Sigmoid colon (tissue), 7 donors: ENCODE measurements around the gene TBC1D23. TPM values are rescaled to one million over a fixed set of nuclear protein-coding genes. Genes with fewer than 3 reads are reported as not detected.

Source experiments
- DNase-seq: peaks from one replicate; pipeline ENCODE4 v3.0.0-alpha.2; 2019
- H3K27ac ChIP-seq, 4 donors: fragments of 200-600 bp; sonication (generic); one replicate each; pipeline ENCODE4 v1.5.1; 2016 to 2019; ENCODE audit warnings: mild to moderate bottlenecking in 1 of 4
- H3K27me3 ChIP-seq, 3 donors: fragments of 200-600 bp; sonication (generic); one replicate each; pipeline ENCODE4 v1.5.1; 2019; ENCODE audit warnings: mild to moderate bottlenecking in 1 of 3
- H3K36me3 ChIP-seq, 4 donors: fragments of 200-600 bp; sonication (generic); one replicate each; pipeline ENCODE4 v1.5.1; 2016 to 2019
- H3K4me1 ChIP-seq, 4 donors: fragments of 200-600 bp; sonication (generic); one replicate each; pipeline ENCODE4 v1.5.1; 2017 to 2019
- H3K4me3 ChIP-seq, 4 donors: fragments of 200-600 bp; sonication (generic); one replicate each; pipeline ENCODE4 v1.5.1; 2017 to 2019; ENCODE audit warnings: mild to moderate bottlenecking in 2 of 4, moderate library complexity in 1 of 4
- H3K9me3 ChIP-seq, 4 donors: fragments of 200-600 bp in 3 of 4; sonication (generic) in 3 of 4; one replicate each; pipeline versions ENCODE4 v1.5.1 to v1.6.1; 2013 to 2019
- EP300 ChIP-seq, 4 donors: sonication (generic); formaldehyde crosslinking; IDR thresholded peaks; one replicate each; pipeline ENCODE4 v1.6.1; 2017; ENCODE audit warnings: antibody characterized with exemption in 4 of 4
- POLR2A ChIP-seq, 2 donors: fragments of 450-650 bp; IDR thresholded peaks; one replicate each; pipeline ENCODE4 v1.6.1; 2016; ENCODE audit warnings: antibody characterized with exemption in 2 of 2, mild to moderate bottlenecking in 2 of 2, moderate library complexity in 2 of 2
- POLR2AphosphoS5 ChIP-seq, 4 donors: sonication (generic); formaldehyde crosslinking; IDR thresholded peaks; one replicate each; pipeline ENCODE4 v1.6.1; 2017; ENCODE audit warnings: antibody characterized with exemption in 4 of 4
- WGBS, 2 donors: extraction: QIAGEN DNeasy Blood & Tissue Kit; methylation state at CpG; one replicate each; pipeline ENCODE4 v1.1.7; 2013; 5-methylcytosine and 5-hydroxymethylcytosine counted together
- intact Hi-C: fragments of 100-400 bp; cut with DNase I; formaldehyde crosslinking; loops from one replicate; pipeline ENCODE4 v1.15.1; 2023
- polyA plus RNA-seq, 3 donors: library from polyadenylated mRNA; stranded (reverse); fragments of 200-250 nt; gene quantifications; one replicate each; pipeline ENCODE4 v1.2.3, GENCODE V29; 2013
- total RNA-seq, 4 donors: library from RNA; depleted of rRNA; stranded (reverse); fragments of >200 nt; gene quantifications; one replicate each; pipeline ENCODE4 v1.1.0, GENCODE V29; 2016
- TF ChIP-seq, protein P1 (sequence below), 4 experiments: fragments of 450-650 bp in 3 of 4; fragments of 200-600 bp in 1 of 4; IDR thresholded peaks; one replicate each; pipeline ENCODE4 v1.5.1; 2016 to 2019; ENCODE audit warnings: antibody characterized with exemption in 4 of 4, mild to moderate bottlenecking in 3 of 4, moderate library complexity in 2 of 4
- donor health status: healthy with polysubstance abuse.
- donor health status: Bipolar disorder and iron deficiency.
- donor health status: healthy.

Gene TBC1D23
- total and polyA plus RNA-seq, 7 donors, result 16.0 to 34.9 (median 31.3) TPM

GRCh38 chr3:100311011-100311410 lies 50.2 kb downstream of the TBC1D23 start:
- Histone ChIP-seq H3K4me3 (no peak overlapping the region), H3K27me3 (no peaks in the 10 kb centered on the region), H3K27ac (no peak overlapping the region), H3K36me3 (peaks cover 5 to 45% (median 12%) of the 10 kb centered on the region in 4 donors), H3K9me3 (no peaks in the 10 kb centered on the region), H3K4me1 (no peaks in the 10 kb centered on the region)
- no peak for DNase-seq
- 63 to 72% methylated on average over 2 of the region's 2 CpGs for WGBS, 2 donors
- intact Hi-C loops, result no loop called here
- no peak for TF ChIP-seq POLR2AphosphoS5 (IDR thresholded peaks at IDR 0.05)
- TF ChIP-seq, protein P1, sequence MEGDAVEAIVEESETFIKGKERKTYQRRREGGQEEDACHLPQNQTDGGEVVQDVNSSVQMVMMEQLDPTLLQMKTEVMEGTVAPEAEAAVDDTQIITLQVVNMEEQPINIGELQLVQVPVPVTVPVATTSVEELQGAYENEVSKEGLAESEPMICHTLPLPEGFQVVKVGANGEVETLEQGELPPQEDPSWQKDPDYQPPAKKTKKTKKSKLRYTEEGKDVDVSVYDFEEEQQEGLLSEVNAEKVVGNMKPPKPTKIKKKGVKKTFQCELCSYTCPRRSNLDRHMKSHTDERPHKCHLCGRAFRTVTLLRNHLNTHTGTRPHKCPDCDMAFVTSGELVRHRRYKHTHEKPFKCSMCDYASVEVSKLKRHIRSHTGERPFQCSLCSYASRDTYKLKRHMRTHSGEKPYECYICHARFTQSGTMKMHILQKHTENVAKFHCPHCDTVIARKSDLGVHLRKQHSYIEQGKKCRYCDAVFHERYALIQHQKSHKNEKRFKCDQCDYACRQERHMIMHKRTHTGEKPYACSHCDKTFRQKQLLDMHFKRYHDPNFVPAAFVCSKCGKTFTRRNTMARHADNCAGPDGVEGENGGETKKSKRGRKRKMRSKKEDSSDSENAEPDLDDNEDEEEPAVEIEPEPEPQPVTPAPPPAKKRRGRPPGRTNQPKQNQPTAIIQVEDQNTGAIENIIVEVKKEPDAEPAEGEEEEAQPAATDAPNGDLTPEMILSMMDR (IDR thresholded peaks at IDR 0.05), result no peak
- TF ChIP-seq POLR2A (IDR thresholded peaks at IDR 0.05), result no peak
- TF ChIP-seq EP300 (IDR thresholded peaks at IDR 0.05), result no peak

DNA sequence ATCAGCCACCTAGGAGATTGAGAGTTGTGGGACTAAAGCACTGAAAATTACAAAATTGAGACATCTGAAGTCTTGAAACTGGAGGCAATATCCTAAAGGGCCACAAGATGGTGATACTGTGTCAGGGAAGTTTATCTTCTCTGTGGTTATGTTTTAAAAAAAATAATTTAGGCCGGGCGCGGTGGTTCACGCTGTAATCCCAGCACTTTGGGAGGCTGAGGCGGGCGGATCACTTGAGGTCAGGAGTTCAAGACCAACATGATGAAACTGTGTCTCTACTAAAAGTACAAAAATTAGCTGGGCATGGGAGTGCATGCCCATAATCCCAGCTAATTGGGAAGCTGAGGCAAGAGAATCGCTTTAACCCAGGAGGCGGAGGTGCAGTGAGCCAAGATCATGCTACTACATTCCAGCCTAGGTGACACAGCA lies 55.9 kb downstream of the TBC1D23 start:
- TF ChIP-seq, protein P1 (IDR thresholded peaks at IDR 0.05), result peak; percentile 27 to 68 (median 58)
- TF ChIP-seq POLR2A (IDR thresholded peaks at IDR 0.05), result no peak
- DNase-seq, result no peak
- WGBS, 2 donors, result 27 to 28% methylated on average over 8 of the region's 8 CpGs
- Histone ChIP-seq H3K27ac (peak overlapping the region in 2 of 4 donors; percentile 25 to 35), H3K4me3 (no peak overlapping the region), H3K9me3 (no peaks in the 10 kb centered on the region), H3K4me1 (peaks cover 0 to 7% (median 0%) of the 10 kb centered on the region in 4 donors), H3K36me3 (peaks cover 5 to 48% (median 12%) of the 10 kb centered on the region in 4 donors), H3K27me3 (no peaks in the 10 kb centered on the region)
- intact Hi-C loops, result no loop called here

DNA sequence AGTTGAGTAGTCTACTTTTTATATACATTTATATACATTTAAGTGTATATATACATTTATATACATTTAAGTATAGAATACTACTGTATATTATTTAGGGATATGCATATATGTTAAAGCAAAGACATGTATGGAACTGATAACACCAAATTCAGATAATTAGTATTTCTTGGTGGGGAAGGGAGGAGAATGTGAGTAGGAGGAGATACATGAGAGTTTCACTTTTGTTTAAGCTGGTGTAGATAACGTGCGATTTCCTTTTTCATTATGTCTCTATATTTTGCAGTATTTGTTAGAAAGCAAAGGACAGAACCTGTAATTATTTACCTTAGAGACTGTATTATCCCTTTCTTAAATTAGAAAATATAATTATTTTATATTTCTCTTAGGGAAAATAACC lies 57.1 kb downstream of the TBC1D23 start:
- no peak overlapping the region for H3K4me3 ChIP-seq
- no peak overlapping the region for H3K27ac ChIP-seq
- H3K4me1 ChIP-seq, result peaks cover 0 to 7% (median 0%) of the 10 kb centered on the region in 4 donors
- H3K9me3 ChIP-seq, result no peaks in the 10 kb centered on the region
- TF ChIP-seq, protein P1 (IDR thresholded peaks at IDR 0.05), result no peak
- no peak for TF ChIP-seq POLR2A (IDR thresholded peaks at IDR 0.05)
- no peak for TF ChIP-seq POLR2AphosphoS5 (IDR thresholded peaks at IDR 0.05)
- TF ChIP-seq EP300 (IDR thresholded peaks at IDR 0.05), result no peak
- intact Hi-C loops, result no loop called here
- H3K27me3 ChIP-seq, result no peaks in the 10 kb centered on the region
- WGBS, 2 donors, result 60 to 84% methylated on average over 2 of the region's 2 CpGs
- H3K36me3 ChIP-seq, result peaks cover 5 to 43% (median 12%) of the 10 kb centered on the region in 4 donors
- no peak for DNase-seq

DNA sequence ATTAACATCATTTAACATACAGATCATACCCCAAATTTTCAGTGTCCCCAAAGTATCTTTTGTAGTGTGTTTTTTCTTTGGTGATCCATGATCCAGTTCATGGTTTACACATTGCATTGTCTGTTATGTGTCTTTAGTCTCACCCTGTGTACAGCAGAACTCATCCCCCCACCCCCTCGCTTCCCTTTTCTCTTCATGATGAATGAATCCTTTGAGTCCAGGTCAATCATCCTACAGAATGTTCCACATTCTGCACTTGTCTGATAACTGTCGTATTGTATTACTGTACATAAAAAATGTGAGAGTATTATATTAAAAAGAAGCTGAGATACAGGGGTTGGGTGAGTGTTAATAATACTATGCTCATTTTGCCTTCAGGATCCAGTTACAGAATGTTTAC lies 59.2 kb downstream of the TBC1D23 start:
- no peak overlapping the region for H3K27ac ChIP-seq
- no peaks in the 10 kb centered on the region for H3K9me3 ChIP-seq
- no peaks in the 10 kb centered on the region for H3K27me3 ChIP-seq
- TF ChIP-seq POLR2A (IDR thresholded peaks at IDR 0.05), result no peak
- no peak for TF ChIP-seq POLR2AphosphoS5 (IDR thresholded peaks at IDR 0.05)
- TF ChIP-seq, protein P1 (IDR thresholded peaks at IDR 0.05), result no peak
- no peak for TF ChIP-seq EP300 (IDR thresholded peaks at IDR 0.05)
- DNase-seq, result no peak
- WGBS, 2 donors, result 96 to 98% methylated on average over 2 of the region's 2 CpGs
- H3K4me3 ChIP-seq, result no peak overlapping the region
- H3K4me1 ChIP-seq, result peaks cover 0 to 7% (median 0%) of the 10 kb centered on the region in 4 donors
- peaks cover 5 to 49% (median 8%) of the 10 kb centered on the region in 4 donors for H3K36me3 ChIP-seq
- intact Hi-C loops, result no loop called here

- H3K36me3 ChIP-seq, result peaks cover 5 to 49% (median 8%) of the 10 kb centered on the region in 4 donors
Observed at GRCh38 chr3:100324044-100324443, 63.3 kb downstream of the TBC1D23 start.

More at GRCh38 chr3:100324044-100324443, 63.3 kb downstream of the TBC1D23 start:
- no peak for DNase-seq
- H3K4me3 ChIP-seq, result no peak overlapping the region
- no peaks in the 10 kb centered on the region for H3K9me3 ChIP-seq
- TF ChIP-seq POLR2AphosphoS5 (IDR thresholded peaks at IDR 0.05), result no peak
- TF ChIP-seq EP300 (IDR thresholded peaks at IDR 0.05), result no peak
- no peak for TF ChIP-seq POLR2A (IDR thresholded peaks at IDR 0.05)
- TF ChIP-seq, protein P1 (IDR thresholded peaks at IDR 0.05), result no peak
- no peaks in the 10 kb centered on the region for H3K4me1 ChIP-seq
- intact Hi-C loops, result no loop called here
- H3K27me3 ChIP-seq, result no peaks in the 10 kb centered on the region
- H3K27ac ChIP-seq, result no peak overlapping the region
